DOHH2 (cell line): ENCODE data around the gene AGBL5.

Experiments used
- EZH2phosphoT487 ChIP-seq: fragments of 200-600 bp; sonication (generic); IDR thresholded peaks from 2 replicates; pipeline ENCODE4 v1.6.1; 2017; ENCODE audit warnings: borderline replicate concordance, mild to moderate bottlenecking, antibody characterized with exemption, low read length, moderate library complexity, mixed read lengths
- TF ChIP-seq, protein P1 (sequence below): fragments of 200-600 bp; sonication (generic); IDR thresholded peaks from one replicate; pipeline ENCODE4 v1.5.1; 2014; ENCODE audit warnings: antibody characterized with exemption, mild to moderate bottlenecking, low read depth, low read length; ENCODE audit not compliant: poor library complexity, severe bottlenecking

DNA sequence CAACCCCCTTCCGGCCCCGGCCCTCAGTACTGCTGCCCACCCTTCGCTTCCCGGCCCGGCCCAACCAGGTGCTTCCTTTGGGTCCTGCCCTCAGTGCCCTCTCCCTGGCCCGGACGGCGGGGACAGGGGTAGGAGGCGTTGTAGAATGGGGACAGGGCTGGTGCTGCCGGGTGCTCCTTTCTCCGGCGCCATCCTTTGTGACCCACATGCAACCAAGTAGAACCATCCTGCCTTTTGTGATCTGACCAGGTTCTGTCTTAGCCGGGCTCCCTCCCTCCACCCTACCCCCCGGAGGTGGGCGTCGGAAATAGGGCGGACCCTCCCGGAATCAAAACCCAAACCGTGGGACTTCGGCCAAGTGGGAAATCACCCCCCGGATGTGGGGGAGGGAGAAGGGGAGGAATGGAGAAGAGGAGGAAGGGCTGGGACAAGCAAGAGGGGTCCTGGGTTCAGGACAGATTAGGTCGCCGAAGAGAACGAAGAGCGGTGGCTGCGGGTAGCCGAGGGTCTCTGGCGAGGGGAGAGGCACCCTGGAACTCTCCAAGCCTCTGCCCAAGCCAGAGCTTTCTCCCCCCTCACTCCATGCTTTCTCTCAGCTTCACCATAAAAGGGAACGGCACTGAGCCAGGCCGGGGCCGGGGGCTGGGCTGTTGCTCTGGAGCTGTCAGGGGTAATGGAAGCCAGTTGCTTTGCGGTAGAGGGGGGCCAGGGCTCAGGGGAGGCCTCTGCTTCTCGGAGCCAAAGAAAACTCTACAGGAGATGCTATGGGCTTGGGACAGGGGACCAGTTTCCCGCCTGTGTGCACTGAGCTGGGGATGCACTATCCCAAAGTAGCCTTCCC lies 20.7 kb downstream of the AGBL5 start:
- TF ChIP-seq, protein P1, sequence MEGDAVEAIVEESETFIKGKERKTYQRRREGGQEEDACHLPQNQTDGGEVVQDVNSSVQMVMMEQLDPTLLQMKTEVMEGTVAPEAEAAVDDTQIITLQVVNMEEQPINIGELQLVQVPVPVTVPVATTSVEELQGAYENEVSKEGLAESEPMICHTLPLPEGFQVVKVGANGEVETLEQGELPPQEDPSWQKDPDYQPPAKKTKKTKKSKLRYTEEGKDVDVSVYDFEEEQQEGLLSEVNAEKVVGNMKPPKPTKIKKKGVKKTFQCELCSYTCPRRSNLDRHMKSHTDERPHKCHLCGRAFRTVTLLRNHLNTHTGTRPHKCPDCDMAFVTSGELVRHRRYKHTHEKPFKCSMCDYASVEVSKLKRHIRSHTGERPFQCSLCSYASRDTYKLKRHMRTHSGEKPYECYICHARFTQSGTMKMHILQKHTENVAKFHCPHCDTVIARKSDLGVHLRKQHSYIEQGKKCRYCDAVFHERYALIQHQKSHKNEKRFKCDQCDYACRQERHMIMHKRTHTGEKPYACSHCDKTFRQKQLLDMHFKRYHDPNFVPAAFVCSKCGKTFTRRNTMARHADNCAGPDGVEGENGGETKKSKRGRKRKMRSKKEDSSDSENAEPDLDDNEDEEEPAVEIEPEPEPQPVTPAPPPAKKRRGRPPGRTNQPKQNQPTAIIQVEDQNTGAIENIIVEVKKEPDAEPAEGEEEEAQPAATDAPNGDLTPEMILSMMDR = no peak
- TF ChIP-seq EZH2phosphoT487 = no peak
